HepG2 (cell line): ENCODE results near the gene OR2W1. TPM values are rescaled to one million over a fixed set of nuclear protein-coding genes. Genes with fewer than 3 reads are reported as not detected.
A peak's percentile ranks its signal among the peaks of the same experiment; 100 is the strongest.

Source experiments
- AHR ChIP-seq: IDR thresholded peaks from 2 replicates; pipeline ENCODE4 v1.6.1; 2018; ENCODE audit warnings: missing genetic modification reagents, missing compliant biosample characterization
- BRCA1 ChIP-seq: sonication (generic); formaldehyde crosslinking; IDR thresholded peaks from 2 replicates; pipeline ENCODE4 v1.4.0; 2020; ENCODE audit warnings: missing genetic modification reagents
- CREM ChIP-seq, 2 experiments: sonication (generic) in 1 of 2; formaldehyde crosslinking in 1 of 2; IDR thresholded peaks; 2 replicates each; pipeline versions ENCODE4 v1.4.0 to v1.6.1; 2016 to 2020; ENCODE audit warnings: antibody characterized with exemption in 1 of 2, mild to moderate bottlenecking in 1 of 2, missing genetic modification reagents in 1 of 2
- DNMT1 ChIP-seq: sonication (generic); formaldehyde crosslinking; IDR thresholded peaks from 2 replicates; pipeline ENCODE4 v1.5.1; 2020; ENCODE audit warnings: mild to moderate bottlenecking, missing genetic modification reagents
- EED ChIP-seq: sonication (generic); formaldehyde crosslinking; IDR thresholded peaks from 2 replicates; pipeline ENCODE4 v1.5.0; 2020; ENCODE audit warnings: mild to moderate bottlenecking, missing genetic modification reagents
- EHMT2 ChIP-seq: fragments of 200-600 bp; sonication (generic); IDR thresholded peaks from 2 replicates; pipeline ENCODE4 v1.7.0; 2017; ENCODE audit warnings: antibody characterized with exemption, low read depth, low read length, borderline replicate concordance
- FOXK1 ChIP-seq: sonication (generic); formaldehyde crosslinking; IDR thresholded peaks from 2 replicates; pipeline ENCODE4 v1.4.0; 2020; ENCODE audit warnings: low read depth, missing genetic modification reagents, borderline replicate concordance
- HNRNPLL ChIP-seq: fragments of 200-400 bp; formaldehyde crosslinking; IDR thresholded peaks from 2 replicates; pipeline ENCODE4 v1.6.1; 2017; ENCODE audit warnings: mild to moderate bottlenecking, low read depth, low read length; ENCODE audit not compliant: poor library complexity, severe bottlenecking
- JARID2 ChIP-seq: sonication (generic); formaldehyde crosslinking; IDR thresholded peaks from 2 replicates; pipeline ENCODE4 v1.8.1; 2023; ENCODE audit warnings: missing genetic modification reagents, inconsistent platforms; ENCODE audit not compliant: insufficient replicate concordance
- MAFG ChIP-seq: sonication (generic); formaldehyde crosslinking; IDR thresholded peaks from 2 replicates; pipeline ENCODE4 v1.5.1; 2020; ENCODE audit warnings: mild to moderate bottlenecking, missing genetic modification reagents
- PAX8 ChIP-seq: sonication (generic); formaldehyde crosslinking; IDR thresholded peaks from 2 replicates; pipeline ENCODE4 v1.8.0; 2022; ENCODE audit warnings: mild to moderate bottlenecking, missing genetic modification reagents, borderline replicate concordance
- PPARG ChIP-seq: conservative IDR thresholded peaks from 2 replicates; pipeline ENCODE4 v1.6.1; 2016; ENCODE audit warnings: missing biosample characterization, missing genetic modification reagents
- PRMT3 ChIP-seq: sonication (generic); formaldehyde crosslinking; IDR thresholded peaks from 2 replicates; pipeline ENCODE4 v1.8.1; 2022; ENCODE audit warnings: low read depth, mild to moderate bottlenecking, moderate library complexity, missing genetic modification reagents, borderline replicate concordance
- RBFOX2 ChIP-seq: fragments of 200-400 bp; formaldehyde crosslinking; IDR thresholded peaks from 2 replicates; pipeline ENCODE4 v1.6.1; 2017; ENCODE audit warnings: low read depth, mild to moderate bottlenecking, low read length
- RFXANK ChIP-seq: IDR thresholded peaks from 2 replicates; pipeline ENCODE4 v1.6.1; 2016
- SALL1 ChIP-seq: sonication (generic); formaldehyde crosslinking; IDR thresholded peaks from 2 replicates; pipeline ENCODE4 v1.8.0; 2022; ENCODE audit warnings: mild to moderate bottlenecking, missing genetic modification reagents
- ZFP90 ChIP-seq: sonication (generic); formaldehyde crosslinking; IDR thresholded peaks from 2 replicates; pipeline ENCODE4 v1.8.0; 2022; ENCODE audit warnings: missing genetic modification reagents, mild to moderate bottlenecking, inconsistent platforms, borderline replicate concordance
- ZNF484 ChIP-seq: sonication (generic); formaldehyde crosslinking; IDR thresholded peaks from 2 replicates; pipeline ENCODE4 v1.5.1; 2020; ENCODE audit warnings: mild to moderate bottlenecking, low read depth, missing genetic modification reagents, borderline replicate concordance
- ZNF569 ChIP-seq: sonication (generic); formaldehyde crosslinking; IDR thresholded peaks from 2 replicates; pipeline ENCODE4 v1.5.0; 2020; ENCODE audit warnings: mild to moderate bottlenecking, missing genetic modification reagents, moderate library complexity, borderline replicate concordance
- ZSCAN21 ChIP-seq: sonication (generic); formaldehyde crosslinking; IDR thresholded peaks from 2 replicates; pipeline ENCODE4 v1.8.0; 2022; ENCODE audit warnings: mild to moderate bottlenecking, missing genetic modification reagents, moderate library complexity, borderline replicate concordance
- polyA plus RNA-seq, 8 experiments: library from polyadenylated mRNA; depleted of rRNA in 3 of 8; stranded (reverse) in 7 of 8; unstranded in 1 of 8; fragments of >200 nt; fragmentation: Illumina TruSeq in 4 of 8; extraction: Trizol in 4 of 8; gene quantifications; 2 replicates each; pipeline versions ENCODE4 v1.2.1 to v1.2.3, GENCODE V29; 2011 to 2016; ENCODE audit warnings: low read depth in 4 of 8, missing spikeins in 1 of 8, mixed read lengths in 1 of 8; ENCODE audit not compliant: insufficient read depth in 1 of 8
- total RNA-seq, 5 experiments: library from RNA; depleted of rRNA; stranded (reverse); fragments of >200 nt; fragmentation: Illumina TruSeq; extraction: Trizol; gene quantifications; 2 replicates each; pipeline ENCODE4 v1.2.3, GENCODE V29; 2016; ENCODE audit warnings: low read depth in 1 of 5
- TF ChIP-seq, protein P1 (sequence below): sonication (generic); formaldehyde crosslinking; IDR thresholded peaks from 2 replicates; pipeline ENCODE4 v1.4.0; 2020; ENCODE audit warnings: mild to moderate bottlenecking, missing genetic modification reagents
- TF ChIP-seq, protein P2 (sequence below): sonication (generic); formaldehyde crosslinking; IDR thresholded peaks from 2 replicates; pipeline ENCODE4 v1.8.1; 2022; ENCODE audit warnings: mild to moderate bottlenecking, missing genetic modification reagents
- TF ChIP-seq, protein P3 (sequence below): sonication (generic); formaldehyde crosslinking; IDR thresholded peaks from 2 replicates; pipeline ENCODE4 v1.5.1; 2020; ENCODE audit warnings: missing genetic modification reagents, mild to moderate bottlenecking, borderline replicate concordance

Gene OR2W1
- total and polyA plus RNA-seq, 2 of the 13 experiments (the other 11 are each of a cell fraction or from before 2014, with no cell fraction given) = not detected

DNA sequence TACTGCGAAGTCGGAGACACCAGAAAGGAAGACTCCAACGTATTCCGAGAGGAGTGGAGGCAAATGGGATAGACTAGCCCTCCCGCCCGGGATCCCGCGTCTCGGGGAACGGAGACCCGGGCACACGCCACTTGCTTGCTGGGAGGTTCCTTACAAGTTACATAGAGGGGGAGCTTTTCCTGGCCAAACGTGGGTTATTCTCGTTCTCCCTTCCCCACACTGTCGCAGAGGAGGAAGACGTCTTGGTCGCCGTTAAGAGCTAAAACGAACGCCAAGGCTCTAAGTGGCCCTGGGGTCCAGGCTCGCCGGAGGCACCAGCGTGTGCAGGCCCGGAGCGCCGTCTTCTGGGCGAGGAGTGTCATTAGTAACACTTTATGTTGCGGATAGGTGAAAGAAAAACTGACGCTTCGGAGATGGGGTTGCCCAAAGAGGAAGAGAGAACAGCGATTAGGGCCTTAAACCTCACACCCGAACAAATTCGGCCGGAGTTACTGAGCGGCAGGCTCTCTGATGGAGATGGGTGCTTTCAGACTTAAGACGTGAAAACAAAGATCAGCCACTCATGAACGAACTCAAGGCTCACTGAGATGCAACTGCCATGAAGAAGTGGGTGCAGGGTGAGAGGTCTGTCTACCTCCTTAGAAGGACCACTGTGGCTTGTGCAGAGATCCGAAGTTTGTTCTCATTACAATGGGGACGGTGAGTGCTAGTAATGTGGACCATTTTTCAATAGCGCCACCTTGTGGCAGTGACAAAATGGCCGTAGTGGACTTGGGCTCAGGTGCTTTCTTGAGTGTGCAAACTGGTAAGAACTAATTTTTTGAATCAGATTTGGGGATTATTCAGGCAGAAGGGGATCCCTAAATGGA, 28.2 kb downstream of the OR2W1 start (continued):
- TF ChIP-seq, protein P1, sequence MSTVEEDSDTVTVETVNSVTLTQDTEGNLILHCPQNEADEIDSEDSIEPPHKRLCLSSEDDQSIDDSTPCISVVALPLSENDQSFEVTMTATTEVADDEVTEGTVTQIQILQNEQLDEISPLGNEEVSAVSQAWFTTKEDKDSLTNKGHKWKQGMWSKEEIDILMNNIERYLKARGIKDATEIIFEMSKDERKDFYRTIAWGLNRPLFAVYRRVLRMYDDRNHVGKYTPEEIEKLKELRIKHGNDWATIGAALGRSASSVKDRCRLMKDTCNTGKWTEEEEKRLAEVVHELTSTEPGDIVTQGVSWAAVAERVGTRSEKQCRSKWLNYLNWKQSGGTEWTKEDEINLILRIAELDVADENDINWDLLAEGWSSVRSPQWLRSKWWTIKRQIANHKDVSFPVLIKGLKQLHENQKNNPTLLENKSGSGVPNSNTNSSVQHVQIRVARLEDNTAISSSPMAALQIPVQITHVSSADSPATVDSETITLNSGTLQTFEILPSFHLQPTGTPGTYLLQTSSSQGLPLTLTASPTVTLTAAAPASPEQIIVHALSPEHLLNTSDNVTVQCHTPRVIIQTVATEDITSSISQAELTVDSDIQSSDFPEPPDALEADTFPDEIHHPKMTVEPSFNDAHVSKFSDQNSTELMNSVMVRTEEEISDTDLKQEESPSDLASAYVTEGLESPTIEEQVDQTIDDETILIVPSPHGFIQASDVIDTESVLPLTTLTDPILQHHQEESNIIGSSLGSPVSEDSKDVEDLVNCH (CRISPR knock-in tag) = no peak
- no peak for TF ChIP-seq DNMT1 (CRISPR knock-in tag)
- TF ChIP-seq CREM (IDR thresholded peaks at IDR 0.05) = no peak
- TF ChIP-seq CREM (CRISPR knock-in tag; IDR thresholded peaks at IDR 0.05) = no peak
- TF ChIP-seq, protein P2, sequence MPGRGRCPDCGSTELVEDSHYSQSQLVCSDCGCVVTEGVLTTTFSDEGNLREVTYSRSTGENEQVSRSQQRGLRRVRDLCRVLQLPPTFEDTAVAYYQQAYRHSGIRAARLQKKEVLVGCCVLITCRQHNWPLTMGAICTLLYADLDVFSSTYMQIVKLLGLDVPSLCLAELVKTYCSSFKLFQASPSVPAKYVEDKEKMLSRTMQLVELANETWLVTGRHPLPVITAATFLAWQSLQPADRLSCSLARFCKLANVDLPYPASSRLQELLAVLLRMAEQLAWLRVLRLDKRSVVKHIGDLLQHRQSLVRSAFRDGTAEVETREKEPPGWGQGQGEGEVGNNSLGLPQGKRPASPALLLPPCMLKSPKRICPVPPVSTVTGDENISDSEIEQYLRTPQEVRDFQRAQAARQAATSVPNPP (CRISPR knock-in tag) = no peak
- no peak for TF ChIP-seq EED
- no peak; the same call in 1 of the 2 replicates for TF ChIP-seq PAX8 (CRISPR knock-in tag)
- 0 out of 2 replicates have a peak, but pooled peaks have one; percentile 44 for TF ChIP-seq ZFP90
- TF ChIP-seq PRMT3 (CRISPR knock-in tag) = no peak
- no peak; the same call in 1 of the 2 replicates for TF ChIP-seq ZNF484 (CRISPR knock-in tag)
- no peak for TF ChIP-seq EHMT2
- peak; percentile 41 for TF ChIP-seq HNRNPLL
- no peak for TF ChIP-seq RFXANK (CRISPR knock-in tag)
- no peak for TF ChIP-seq AHR
- TF ChIP-seq PPARG (CRISPR knock-in tag) = 0 out of 2 replicates have a peak, but pooled peaks have one; percentile 53
- TF ChIP-seq ZNF569 (CRISPR knock-in tag) = 0 out of 2 replicates have a peak, but pooled peaks have one; percentile 25
- no peak for TF ChIP-seq RBFOX2
- TF ChIP-seq MAFG (CRISPR knock-in tag) = no peak
- TF ChIP-seq, protein P3, sequence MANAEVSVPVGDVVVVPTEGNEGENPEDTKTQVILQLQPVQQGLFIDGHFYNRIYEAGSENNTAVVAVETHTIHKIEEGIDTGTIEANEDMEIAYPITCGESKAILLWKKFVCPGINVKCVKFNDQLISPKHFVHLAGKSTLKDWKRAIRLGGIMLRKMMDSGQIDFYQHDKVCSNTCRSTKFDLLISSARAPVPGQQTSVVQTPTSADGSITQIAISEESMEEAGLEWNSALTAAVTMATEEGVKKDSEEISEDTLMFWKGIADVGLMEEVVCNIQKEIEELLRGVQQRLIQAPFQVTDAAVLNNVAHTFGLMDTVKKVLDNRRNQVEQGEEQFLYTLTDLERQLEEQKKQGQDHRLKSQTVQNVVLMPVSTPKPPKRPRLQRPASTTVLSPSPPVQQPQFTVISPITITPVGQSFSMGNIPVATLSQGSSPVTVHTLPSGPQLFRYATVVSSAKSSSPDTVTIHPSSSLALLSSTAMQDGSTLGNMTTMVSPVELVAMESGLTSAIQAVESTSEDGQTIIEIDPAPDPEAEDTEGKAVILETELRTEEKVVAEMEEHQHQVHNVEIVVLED (CRISPR knock-in tag) = peak; percentile 50; the same call in 1 of the 2 replicates
- TF ChIP-seq FOXK1 (CRISPR knock-in tag) = 0 out of 2 replicates have a peak, but pooled peaks have one; percentile 19
- peak; percentile 61; the same call in 1 of the 2 replicates for TF ChIP-seq SALL1 (CRISPR knock-in tag)
- TF ChIP-seq BRCA1 (CRISPR knock-in tag) = no peak
- no peak for TF ChIP-seq JARID2
- no peak for TF ChIP-seq ZSCAN21 (CRISPR knock-in tag)
